Liver (tissue), 9 donors: ENCODE data around the gene INSL6. TPM values are rescaled to one million over a fixed set of nuclear protein-coding genes. Genes with fewer than 3 reads are reported as not detected.

Experiments
- DNase-seq: peaks from one replicate; pipeline ENCODE4 v3.0.0-alpha.2; 2017; ENCODE audit warnings: low spot score
- H3K27ac ChIP-seq, 2 donors: one replicate each; pipeline ENCODE4 v1.7.0; 2013; ENCODE audit warnings: inconsistent platforms in 2 of 2, low read length in 2 of 2, control low read depth in 1 of 2, low read depth in 1 of 2, mild to moderate bottlenecking in 1 of 2
- H3K27me3 ChIP-seq, 4 donors: one replicate each; pipeline versions ENCODE4 v1.6.1 to v1.7.0; 2013; ENCODE audit warnings: low read length in 3 of 4, inconsistent platforms in 1 of 4, mild to moderate bottlenecking in 1 of 4, moderate library complexity in 1 of 4; ENCODE audit not compliant: control insufficient read depth in 4 of 4, insufficient read depth in 4 of 4
- H3K36me3 ChIP-seq, 4 donors: one replicate each; pipeline versions ENCODE4 v1.6.1 to v1.7.0; 2013; ENCODE audit warnings: low read length in 3 of 4, mild to moderate bottlenecking in 3 of 4, low read depth in 1 of 4, moderate library complexity in 1 of 4; ENCODE audit not compliant: control insufficient read depth in 4 of 4, insufficient read depth in 3 of 4
- H3K4me1 ChIP-seq, 4 donors: one replicate each; pipeline versions ENCODE4 v1.6.1 to v1.7.0; 2013; ENCODE audit warnings: low read length in 3 of 4, mild to moderate bottlenecking in 3 of 4, moderate library complexity in 1 of 4; ENCODE audit not compliant: control insufficient read depth in 4 of 4, insufficient read depth in 4 of 4
- H3K4me3 ChIP-seq, 3 donors: one replicate each; pipeline versions ENCODE4 v1.6.1 to v1.7.0; 2013; ENCODE audit warnings: low read length in 3 of 3, control low read depth in 1 of 3, low read depth in 1 of 3, mild to moderate bottlenecking in 1 of 3
- H3K9ac ChIP-seq, 2 donors: one replicate each; pipeline ENCODE4 v1.7.0; 2013; ENCODE audit warnings: low read length in 2 of 2, mild to moderate bottlenecking in 2 of 2, moderate library complexity in 2 of 2, control low read depth in 1 of 2, low read depth in 1 of 2
- H3K9me3 ChIP-seq, 4 donors: one replicate each; pipeline versions ENCODE4 v1.6.1 to v1.7.0; 2013; ENCODE audit warnings: low read length in 3 of 4; ENCODE audit not compliant: control insufficient read depth in 4 of 4
- FOXA1 ChIP-seq: IDR thresholded peaks from 2 replicates; pipeline ENCODE4 v1.6.1; 2016; ENCODE audit warnings: antibody characterized with exemption
- FOXA2 ChIP-seq: IDR thresholded peaks from 2 replicates; pipeline ENCODE4 v1.6.1; 2016; ENCODE audit warnings: antibody characterized with exemption
- GABPA ChIP-seq, 2 donors: IDR thresholded peaks in 1 of 2; conservative IDR thresholded peaks in 1 of 2; 2 replicates each; pipeline ENCODE4 v1.6.1; 2016; ENCODE audit warnings: antibody characterized with exemption in 2 of 2, mild to moderate bottlenecking in 1 of 2, moderate library complexity in 1 of 2
- HNF4A ChIP-seq, 2 donors: conservative IDR thresholded peaks; 2 replicates each; pipeline ENCODE4 v1.6.1; 2016; ENCODE audit warnings: antibody characterized with exemption in 2 of 2, mild to moderate bottlenecking in 2 of 2
- HNF4G ChIP-seq: IDR thresholded peaks from 2 replicates; pipeline ENCODE4 v1.6.1; 2016; ENCODE audit warnings: antibody characterized with exemption
- JUND ChIP-seq, 2 donors: IDR thresholded peaks; 2 replicates each; pipeline ENCODE4 v1.6.1; 2016; ENCODE audit warnings: antibody characterized with exemption in 2 of 2
- RAD21 ChIP-seq, 2 donors: IDR thresholded peaks; 2 replicates each; pipeline ENCODE4 v1.6.1; 2016; ENCODE audit warnings: antibody characterized with exemption in 2 of 2, mild to moderate bottlenecking in 2 of 2
- RXRA ChIP-seq, 2 donors: IDR thresholded peaks; 2 replicates each; pipeline ENCODE4 v1.6.1; 2017 to 2018; ENCODE audit warnings: antibody characterized with exemption in 2 of 2, mild to moderate bottlenecking in 1 of 2
- SP1 ChIP-seq: IDR thresholded peaks from 2 replicates; pipeline ENCODE4 v1.6.1; 2018; ENCODE audit warnings: antibody characterized with exemption, mild to moderate bottlenecking
- TAF1 ChIP-seq: conservative IDR thresholded peaks from 2 replicates; pipeline ENCODE4 v1.6.1; 2016; ENCODE audit warnings: antibody characterized with exemption, mild to moderate bottlenecking
- YY1 ChIP-seq: IDR thresholded peaks from 2 replicates; pipeline ENCODE4 v1.6.1; 2016; ENCODE audit warnings: antibody characterized with exemption, mild to moderate bottlenecking
- WGBS: extraction: QIAGEN DNeasy Blood & Tissue Kit; methylation state at CpG from one replicate; pipeline ENCODE4 v1.1.7; 2013; 5-methylcytosine and 5-hydroxymethylcytosine counted together
- polyA plus RNA-seq, 2 donors: library from polyadenylated mRNA; stranded (reverse) in 1 of 2; unstranded in 1 of 2; fragments of 200-250 nt in 1 of 2; fragments of >200 nt in 1 of 2; fragmentation: Nextera tagmentation in 1 of 2; extraction: Ambion mirVana in 1 of 2; gene quantifications; one replicate each; pipeline versions ENCODE4 v1.2.1 to v1.2.3, GENCODE V29; 2013 to 2015
- total RNA-seq, 2 donors: library from RNA; depleted of rRNA; stranded (reverse); fragments of >200 nt; gene quantifications; one replicate each; pipeline ENCODE4 v1.2.3, GENCODE V29; 2014
- TF ChIP-seq, protein P1 (sequence below): IDR thresholded peaks from 2 replicates; pipeline ENCODE4 v1.6.1; 2016; ENCODE audit warnings: antibody characterized with exemption
- TF ChIP-seq, protein P2 (sequence below): fragments of 150-350 bp; IDR thresholded peaks from 2 replicates; pipeline ENCODE4 v1.5.1; 2017; ENCODE audit warnings: improper control_type of control experiment, low read depth, low read length; ENCODE audit not compliant: missing input control
- TF ChIP-seq, protein P3 (sequence below): IDR thresholded peaks from 2 replicates; pipeline ENCODE4 v1.6.1; 2016; ENCODE audit warnings: antibody characterized with exemption
- donor health status: healthy.
- donor health status: healthy.
- donor health status: healthy.
- donor health status: healthy.
- donor health status: healthy.

Gene INSL6
- total and polyA plus RNA-seq, 4 donors: 0.33 TPM; not detected in 3

DNA sequence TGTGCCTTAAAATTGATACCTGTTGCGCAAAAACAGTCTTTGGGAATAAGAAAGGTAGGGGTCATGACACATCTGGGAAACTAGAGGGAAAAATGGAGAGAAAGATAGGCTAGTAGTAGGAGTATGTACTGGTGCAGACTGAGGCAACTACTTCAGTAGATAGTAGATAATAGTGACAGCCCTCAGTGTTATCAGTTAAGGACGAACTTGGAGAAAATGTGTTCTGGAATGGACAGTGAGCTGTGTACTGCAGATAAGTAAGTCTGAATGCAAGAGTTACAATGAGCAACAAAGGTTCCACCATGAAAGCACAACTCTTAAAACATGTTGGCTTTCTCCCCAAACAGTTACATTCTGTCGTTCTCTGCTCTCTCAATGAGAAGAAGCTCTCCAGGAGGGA is 6.5 kb upstream of the INSL6 start:
- Histone ChIP-seq H3K36me3 (no peaks in the 10 kb centered on the region), H3K9me3 (no peaks in the 10 kb centered on the region), H3K4me3 (no peak overlapping the region), H3K9ac (no peak overlapping the region), H3K27me3 (no peaks in the 10 kb centered on the region), H3K4me1 (no peaks in the 10 kb centered on the region), H3K27ac (no peak overlapping the region)
- no peak for DNase-seq
- 77% methylated on average over 3 of the region's 3 CpGs for WGBS
- TF ChIP-seq, protein P1, sequence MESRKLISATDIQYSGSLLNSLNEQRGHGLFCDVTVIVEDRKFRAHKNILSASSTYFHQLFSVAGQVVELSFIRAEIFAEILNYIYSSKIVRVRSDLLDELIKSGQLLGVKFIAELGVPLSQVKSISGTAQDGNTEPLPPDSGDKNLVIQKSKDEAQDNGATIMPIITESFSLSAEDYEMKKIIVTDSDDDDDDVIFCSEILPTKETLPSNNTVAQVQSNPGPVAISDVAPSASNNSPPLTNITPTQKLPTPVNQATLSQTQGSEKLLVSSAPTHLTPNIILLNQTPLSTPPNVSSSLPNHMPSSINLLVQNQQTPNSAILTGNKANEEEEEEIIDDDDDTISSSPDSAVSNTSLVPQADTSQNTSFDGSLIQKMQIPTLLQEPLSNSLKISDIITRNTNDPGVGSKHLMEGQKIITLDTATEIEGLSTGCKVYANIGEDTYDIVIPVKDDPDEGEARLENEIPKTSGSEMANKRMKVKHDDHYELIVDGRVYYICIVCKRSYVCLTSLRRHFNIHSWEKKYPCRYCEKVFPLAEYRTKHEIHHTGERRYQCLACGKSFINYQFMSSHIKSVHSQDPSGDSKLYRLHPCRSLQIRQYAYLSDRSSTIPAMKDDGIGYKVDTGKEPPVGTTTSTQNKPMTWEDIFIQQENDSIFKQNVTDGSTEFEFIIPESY: no peak
- TF ChIP-seq YY1: no peak
- TF ChIP-seq GABPA (IDR thresholded peaks at IDR 0.05 in 1 of 2, conservative IDR thresholded peaks at IDR 0.05 in 1 of 2): no peak
- TF ChIP-seq HNF4G: no peak
- TF ChIP-seq TAF1: no peak
- no peak for TF ChIP-seq SP1
- TF ChIP-seq FOXA2: no peak
- TF ChIP-seq RAD21 (IDR thresholded peaks at IDR 0.05): no peak
- TF ChIP-seq FOXA1: no peak
- TF ChIP-seq, protein P2, sequence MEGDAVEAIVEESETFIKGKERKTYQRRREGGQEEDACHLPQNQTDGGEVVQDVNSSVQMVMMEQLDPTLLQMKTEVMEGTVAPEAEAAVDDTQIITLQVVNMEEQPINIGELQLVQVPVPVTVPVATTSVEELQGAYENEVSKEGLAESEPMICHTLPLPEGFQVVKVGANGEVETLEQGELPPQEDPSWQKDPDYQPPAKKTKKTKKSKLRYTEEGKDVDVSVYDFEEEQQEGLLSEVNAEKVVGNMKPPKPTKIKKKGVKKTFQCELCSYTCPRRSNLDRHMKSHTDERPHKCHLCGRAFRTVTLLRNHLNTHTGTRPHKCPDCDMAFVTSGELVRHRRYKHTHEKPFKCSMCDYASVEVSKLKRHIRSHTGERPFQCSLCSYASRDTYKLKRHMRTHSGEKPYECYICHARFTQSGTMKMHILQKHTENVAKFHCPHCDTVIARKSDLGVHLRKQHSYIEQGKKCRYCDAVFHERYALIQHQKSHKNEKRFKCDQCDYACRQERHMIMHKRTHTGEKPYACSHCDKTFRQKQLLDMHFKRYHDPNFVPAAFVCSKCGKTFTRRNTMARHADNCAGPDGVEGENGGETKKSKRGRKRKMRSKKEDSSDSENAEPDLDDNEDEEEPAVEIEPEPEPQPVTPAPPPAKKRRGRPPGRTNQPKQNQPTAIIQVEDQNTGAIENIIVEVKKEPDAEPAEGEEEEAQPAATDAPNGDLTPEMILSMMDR: no peak
- TF ChIP-seq RXRA (IDR thresholded peaks at IDR 0.05): no peak
- TF ChIP-seq, protein P3, sequence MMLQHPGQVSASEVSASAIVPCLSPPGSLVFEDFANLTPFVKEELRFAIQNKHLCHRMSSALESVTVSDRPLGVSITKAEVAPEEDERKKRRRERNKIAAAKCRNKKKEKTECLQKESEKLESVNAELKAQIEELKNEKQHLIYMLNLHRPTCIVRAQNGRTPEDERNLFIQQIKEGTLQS: no peak

DNA sequence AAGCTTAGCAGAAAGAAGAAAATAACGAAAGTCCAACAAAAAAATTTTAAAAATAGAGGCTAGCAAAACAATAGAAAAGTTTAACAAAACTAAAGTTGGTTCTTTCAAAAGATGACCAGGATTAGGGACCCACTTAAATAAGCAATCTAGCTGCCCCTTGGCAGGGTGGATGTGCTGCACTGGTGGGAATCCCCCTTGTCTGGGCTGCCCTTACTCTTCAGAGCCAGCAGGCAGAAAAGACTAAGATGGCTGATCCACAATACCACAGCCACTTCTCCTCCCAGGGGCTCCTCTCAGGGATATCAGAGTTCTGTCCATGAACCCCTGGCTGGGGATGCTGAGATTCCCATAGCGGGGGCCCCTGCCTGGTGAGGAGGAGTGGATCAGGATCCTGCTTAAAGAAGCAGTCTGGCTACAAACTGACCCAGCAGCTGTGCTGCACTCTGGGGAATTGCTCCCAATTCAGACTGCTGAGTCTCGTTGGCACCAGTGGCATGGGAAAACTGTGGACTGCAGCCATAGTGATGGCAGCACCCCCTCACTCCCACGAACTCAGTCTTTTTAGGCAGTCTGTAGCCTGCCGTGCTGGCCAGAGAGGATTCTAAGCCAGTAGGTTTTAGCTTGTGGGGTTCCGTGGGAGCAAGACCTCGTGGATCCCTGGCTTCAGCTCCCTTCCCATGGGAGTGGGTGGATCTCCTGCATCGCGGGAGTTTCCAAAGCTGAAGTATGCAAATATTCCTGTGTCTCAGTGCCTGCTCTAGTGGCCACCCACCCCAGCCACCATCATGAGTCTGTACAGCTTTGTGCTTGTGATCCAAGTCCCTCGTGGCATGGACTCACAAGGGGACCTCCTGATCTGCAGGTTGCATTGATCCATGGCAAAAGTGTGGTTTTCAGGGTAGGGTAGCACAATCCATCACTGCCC is 2.9 kb upstream of the INSL6 start:
- Histone ChIP-seq H3K27me3 (no peaks in the 10 kb centered on the region), H3K9me3 (no peaks in the 10 kb centered on the region), H3K27ac (no peak overlapping the region), H3K4me1 (no peaks in the 10 kb centered on the region), H3K36me3 (no peaks in the 10 kb centered on the region), H3K4me3 (no peak overlapping the region), H3K9ac (no peak overlapping the region)
- DNase-seq: no peak
- TF ChIP-seq TAF1 (no peak), GABPA (IDR thresholded peaks at IDR 0.05 in 1 of 2, conservative IDR thresholded peaks at IDR 0.05 in 1 of 2) (no peak), HNF4A (conservative IDR thresholded peaks at IDR 0.05) (no peak), FOXA1 (no peak), JUND (IDR thresholded peaks at IDR 0.05) (no peak), FOXA2 (no peak), YY1 (no peak), RAD21 (IDR thresholded peaks at IDR 0.05) (no peak)
- TF ChIP-seq, protein P1: no peak
- TF ChIP-seq, protein P2: no peak
- TF ChIP-seq, protein P3: no peak
- WGBS: 66% methylated on average over 10 of the region's 10 CpGs
